Left lung (tissue), 10 donors: ENCODE measurements around the gene RAB3B. TPM values are rescaled to one million over a fixed set of nuclear protein-coding genes. Genes with fewer than 3 reads are reported as not detected.
"Not testable (repeated sequence)": the region's sequence is repeated elsewhere in the genome, so short reads cannot be mapped to it uniquely, and the experiment has no call there.

Experiments
- ATAC-seq: fragments of 200-7000 bp; cut with Tn5 transposase; one replicate; pipeline ENCODE4 v1.9.1; 2020; ENCODE audit warnings: moderate library complexity
- DNase-seq, 4 donors: peaks; one replicate each; pipeline ENCODE4 v3.0.0-alpha.2; 2013 to 2020
- H3K27ac ChIP-seq, 2 donors: fragments of 200-600 bp; sonication (generic) in 1 of 2; one replicate each; pipeline versions ENCODE4 v1.5.0 to v1.8.0; 2020 to 2021
- H3K27me3 ChIP-seq, 2 donors: fragments of 200-600 bp; sonication (generic) in 1 of 2; one replicate each; pipeline versions ENCODE4 v1.5.0 to v1.8.0; 2020 to 2021
- H3K36me3 ChIP-seq, 2 donors: fragments of 200-600 bp; sonication (generic) in 1 of 2; one replicate each; pipeline versions ENCODE4 v1.5.0 to v1.8.0; 2020 to 2021
- H3K4me1 ChIP-seq, 2 donors: fragments of 200-600 bp; one replicate each; pipeline ENCODE4 v1.8.0; 2021
- H3K4me3 ChIP-seq, 2 donors: fragments of 200-600 bp; sonication (generic) in 1 of 2; one replicate each; pipeline versions ENCODE4 v1.5.0 to v1.8.0; 2020 to 2021; ENCODE audit warnings: mild to moderate bottlenecking in 1 of 2
- H3K9me3 ChIP-seq, 2 donors: fragments of 200-600 bp; sonication (generic) in 1 of 2; one replicate each; pipeline versions ENCODE4 v1.5.0 to v1.8.0; 2020 to 2021
- CTCF ChIP-seq, 2 donors: fragments of 200-600 bp; sonication (generic) in 1 of 2; IDR thresholded peaks; one replicate each; pipeline versions ENCODE4 v1.5.0 to v1.8.0; 2021; ENCODE audit warnings: antibody characterized with exemption in 2 of 2
- intact Hi-C, 2 donors: fragments of 100-400 bp; cut with DNase I; formaldehyde crosslinking; loops; one replicate each; pipeline versions ENCODE4 v1.11.2 to v1.14.2; 2022
- polyA plus RNA-seq, 6 donors: library from polyadenylated mRNA; unstranded; fragments of 120-200 nt; gene quantifications; one replicate each; pipeline ENCODE4 v1.2.1, GENCODE V29; 2013; ENCODE audit not compliant: insufficient read length in 6 of 6
- total RNA-seq, 2 donors: library from RNA; stranded (reverse); fragmentation: NEBNext Ultra II Directional; extraction: Animal tissue kit (Norgen Biotek cat#: 25700); gene quantifications; one replicate each; pipeline ENCODE4 v1.2.1, GENCODE V29; 2021
- donor health status: DM: no; HTN: yes; CAD: no.
- donor health status: DM: no; HTN: no; CAD: no.

Gene RAB3B
- total and polyA plus RNA-seq, 8 donors = 0.05 to 0.63 (median 0.39) TPM

GRCh38 chr1:51978099-51978498 lies 12.4 kb downstream of the RAB3B start:
- no peak for DNase-seq
- no peaks in the 10 kb centered on the region for H3K9me3 ChIP-seq
- H3K4me3 ChIP-seq = no peak overlapping the region
- peaks cover 0 to 28% of the 10 kb centered on the region in 2 donors for H3K27me3 ChIP-seq
- no peak for ATAC-seq
- no peaks in the 10 kb centered on the region for H3K36me3 ChIP-seq
- no peak overlapping the region for H3K27ac ChIP-seq
- intact Hi-C loops = no loop called here
- no peaks in the 10 kb centered on the region for H3K4me1 ChIP-seq
- no peak for TF ChIP-seq CTCF (IDR thresholded peaks at IDR 0.05)

DNA sequence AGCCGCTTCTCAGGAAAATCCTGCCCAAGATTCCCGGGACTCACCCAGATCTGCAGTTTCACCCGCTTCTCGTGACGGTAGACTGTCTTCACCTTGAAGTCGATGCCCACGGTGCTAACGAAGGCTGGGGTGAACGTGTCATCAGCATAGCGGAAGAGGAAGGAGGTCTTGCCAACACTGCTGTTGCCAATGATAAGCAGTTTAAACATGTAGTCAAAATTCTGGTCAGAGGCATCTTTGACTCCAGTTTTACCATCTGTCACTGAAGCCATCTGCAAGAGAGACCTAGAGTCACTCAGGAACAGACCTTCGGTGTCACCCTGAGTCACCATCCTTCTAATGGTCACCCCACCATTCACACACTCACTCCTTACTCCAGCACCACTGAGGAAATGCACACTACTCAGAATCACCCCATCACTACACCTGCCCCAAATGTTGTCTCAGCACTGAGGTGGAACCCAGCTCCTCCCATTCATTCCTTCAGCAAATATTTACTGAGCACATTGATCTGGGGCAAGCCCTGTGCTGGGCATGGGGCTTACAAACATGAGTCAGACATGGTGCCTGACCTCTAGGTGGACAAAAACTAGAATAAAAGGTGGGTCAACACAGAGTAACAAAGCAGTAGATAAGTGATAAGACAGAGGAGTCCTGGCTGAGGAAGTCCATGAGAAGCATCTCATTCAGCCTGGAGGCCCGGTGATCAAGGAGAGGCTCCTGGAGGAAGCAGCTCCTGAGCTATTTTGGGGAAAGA lies 13.5 kb downstream of the RAB3B start:
- intact Hi-C loops = no loop called here
- Histone ChIP-seq H3K4me1 (no peaks in the 10 kb centered on the region), H3K27ac (no peak overlapping the region), H3K4me3 (no peak overlapping the region), H3K36me3 (no peaks in the 10 kb centered on the region), H3K27me3 (peaks cover 0 to 32% of the 10 kb centered on the region in 2 donors), H3K9me3 (no peaks in the 10 kb centered on the region)
- DNase-seq (no peak), ATAC-seq (no peak)
- no peak for TF ChIP-seq CTCF (IDR thresholded peaks at IDR 0.05)

DNA sequence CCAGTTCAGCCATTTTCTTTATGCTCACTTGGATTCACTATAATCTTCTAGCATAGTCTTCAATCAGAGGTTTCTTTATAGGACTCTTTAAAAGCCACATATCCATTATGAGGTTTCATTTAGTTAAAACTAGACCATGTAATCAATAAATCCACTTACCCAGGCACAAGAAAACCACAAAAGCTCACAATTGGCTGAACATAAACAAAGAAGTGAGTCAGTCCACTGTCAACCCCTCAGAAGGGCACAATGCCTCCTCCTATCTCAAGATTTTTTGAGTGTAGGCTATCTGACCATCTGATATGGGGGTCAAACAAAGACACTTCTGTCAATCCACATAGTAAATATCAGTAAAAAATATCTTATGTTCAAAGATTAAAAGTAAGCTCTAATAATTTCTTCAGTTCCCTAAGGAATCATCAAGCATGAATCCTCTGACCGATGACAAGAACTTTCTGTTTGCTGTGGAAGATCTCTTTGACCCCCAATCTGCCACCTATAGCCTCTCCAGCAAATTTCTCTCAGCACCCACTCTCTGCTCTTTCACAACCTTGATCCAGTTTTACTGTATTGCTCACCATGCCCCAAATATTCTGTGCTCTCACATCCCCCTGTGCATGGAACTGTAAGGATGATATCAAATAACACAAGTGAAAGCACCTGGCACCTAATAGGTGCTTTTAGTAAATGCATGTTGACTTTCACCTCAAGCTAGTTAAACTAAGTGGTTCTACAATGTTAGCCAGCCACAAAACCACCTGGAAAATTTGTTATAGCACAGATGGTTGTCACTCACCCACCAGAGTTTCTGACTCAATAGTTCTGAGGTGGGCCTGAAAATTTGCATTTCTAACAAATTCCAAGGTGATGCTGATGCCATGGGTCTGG lies 16.7 kb downstream of the RAB3B start:
- Histone ChIP-seq H3K4me3 (no peak overlapping the region), H3K36me3 (no peaks in the 10 kb centered on the region), H3K4me1 (no peaks in the 10 kb centered on the region), H3K27me3 (peaks cover 8 to 45% of the 10 kb centered on the region in 2 donors), H3K27ac (no peak overlapping the region), H3K9me3 (no peaks in the 10 kb centered on the region)
- DNase-seq (no peak), ATAC-seq (no peak)
- intact Hi-C loops = no loop called here
- no peak for TF ChIP-seq CTCF (IDR thresholded peaks at IDR 0.05)

GRCh38 chr1:51969038-51969705 lies 21.3 kb downstream of the RAB3B start:
- no peaks in the 10 kb centered on the region for H3K36me3 ChIP-seq
- H3K27ac ChIP-seq = no peak overlapping the region
- intact Hi-C loops = no loop called here
- DNase-seq (no peak), ATAC-seq (no peak)
- H3K9me3 ChIP-seq = no peaks in the 10 kb centered on the region
- H3K27me3 ChIP-seq = peaks cover 22 to 75% of the 10 kb centered on the region in 2 donors
- TF ChIP-seq CTCF (IDR thresholded peaks at IDR 0.05) = no peak
- no peaks in the 10 kb centered on the region for H3K4me1 ChIP-seq
- no peak overlapping the region for H3K4me3 ChIP-seq

DNA sequence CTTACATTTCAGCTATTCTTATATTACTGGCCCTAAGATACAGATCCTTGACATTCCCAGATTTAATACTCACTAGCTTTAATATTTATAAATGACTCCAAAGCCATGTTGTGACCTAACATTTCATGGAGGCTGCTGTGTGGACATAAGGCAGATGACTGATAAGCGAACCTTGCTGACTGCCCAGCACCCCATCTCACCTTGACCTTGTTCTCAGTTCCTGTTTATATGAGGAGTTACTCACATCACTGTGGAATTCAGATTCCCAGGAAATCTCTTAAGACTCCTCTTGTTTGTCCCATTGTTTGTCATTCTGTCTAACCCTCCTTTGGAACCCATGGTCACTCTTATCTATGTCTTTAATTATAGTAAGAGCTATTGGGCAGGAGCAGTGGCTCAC lies 21.9 kb downstream of the RAB3B start:
- H3K27me3 ChIP-seq = peaks cover 22 to 75% of the 10 kb centered on the region in 2 donors
- intact Hi-C loops = no loop called here
- no peaks in the 10 kb centered on the region for H3K4me1 ChIP-seq
- H3K4me3 ChIP-seq = no peak overlapping the region
- H3K9me3 ChIP-seq = no peaks in the 10 kb centered on the region
- no peaks in the 10 kb centered on the region for H3K36me3 ChIP-seq
- ATAC-seq (no peak), DNase-seq (no peak)
- TF ChIP-seq CTCF (IDR thresholded peaks at IDR 0.05) = no peak
- no peak overlapping the region for H3K27ac ChIP-seq

- H3K27ac ChIP-seq, H3K4me3 ChIP-seq, ATAC-seq, DNase-seq, intact Hi-C loops, H3K36me3 ChIP-seq, H3K9me3 ChIP-seq, H3K4me1 ChIP-seq: not testable (repeated sequence)
- H3K27me3 ChIP-seq = peaks cover 22 to 83% of the 10 kb centered on the region in 2 donors
These were observed 23.2 kb downstream of the RAB3B start for GRCh38 chr1:51967213-51967791.
